LNCAP (cell line): ENCODE data around the gene TM9SF4.

ENCODE experiments used
- CTCF ChIP-seq: fragments of 450-650 bp; IDR thresholded peaks from 2 replicates; pipeline ENCODE4 v1.5.1; 2017; ENCODE audit warnings: mild to moderate bottlenecking

Gene TM9SF4

GRCh38 chr20:32134026-32134425 is 24.5 kb downstream of the TM9SF4 start:
- no peak for TF ChIP-seq CTCF

GRCh38 chr20:32135983-32136515 is 26.5 kb downstream of the TM9SF4 start:
- TF ChIP-seq CTCF = no peak

- TF ChIP-seq CTCF = no peak
These were observed 29.4 kb downstream of the TM9SF4 start for GRCh38 chr20:32138921-32139320.

GRCh38 chr20:32139947-32140346 is 30.4 kb downstream of the TM9SF4 start:
- TF ChIP-seq CTCF = no peak

- TF ChIP-seq CTCF = no peak
These were observed 31.1 kb downstream of the TM9SF4 start for GRCh38 chr20:32140603-32141002.

GRCh38 chr20:32141465-32141980 is 32.0 kb downstream of the TM9SF4 start:
- TF ChIP-seq CTCF = no peak

GRCh38 chr20:32142088-32142487 is 32.6 kb downstream of the TM9SF4 start:
- TF ChIP-seq CTCF = no peak

- TF ChIP-seq CTCF = no peak
These were observed 33.5 kb downstream of the TM9SF4 start for GRCh38 chr20:32142991-32143390.
